Stimulated activated CD8-positive, alpha-beta memory T cell treated with anti-CD3 and anti-CD28 coated beads, Interleukin-4, amount 100 ng/mL, for 4 hours (primary cell): Measurements from ENCODE around the gene HBG2.
"Not testable (repeated sequence)": the region's sequence is repeated elsewhere in the genome, so short reads cannot be mapped to it uniquely, and the experiment has no call there.

Source experiments
- DNase-seq, 2 donors: peaks; one replicate each; pipeline ENCODE4 v3.0.0-alpha.2; 2020; ENCODE audit warnings: low read depth in 2 of 2, low spot score in 1 of 2

Gene HBG2

GRCh38 chr11:5282628-5283027 is 28.0 kb upstream of the HBG2 start:
- DNase-seq: no peak

- no peak for DNase-seq
These were observed 27.0 kb upstream of the HBG2 start for GRCh38 chr11:5281596-5281995.

- no peak for DNase-seq
These were observed 26.1 kb upstream of the HBG2 start for GRCh38 chr11:5280582-5281102.

- no peak for DNase-seq
These were observed 25.0 kb upstream of the HBG2 start for GRCh38 chr11:5279471-5280090.

GRCh38 chr11:5277807-5278382 is 23.3 kb upstream of the HBG2 start:
- no peak for DNase-seq

- DNase-seq: no peak
These were observed 22.1 kb upstream of the HBG2 start for GRCh38 chr11:5276697-5277096.

GRCh38 chr11:5275369-5276110 is 21.0 kb upstream of the HBG2 start:
- no peak for DNase-seq

- no peak for DNase-seq
These were observed 19.8 kb upstream of the HBG2 start for GRCh38 chr11:5274395-5274794.

- no peak for DNase-seq
These were observed 17.9 kb upstream of the HBG2 start for GRCh38 chr11:5272395-5273017.

GRCh38 chr11:5269715-5270147 is 15.2 kb upstream of the HBG2 start, which contains the start of gene HBE1:
Gene HBE1 (minus strand): TSS chr11:5269945. CDS start chr11:5269890, 55 bp downstream.
- DNase-seq: no peak

GRCh38 chr11:5267033-5267563 is 12.5 kb upstream of the HBG2 start:
- no peak for DNase-seq

- no peak for DNase-seq
These were observed 12.0 kb upstream of the HBG2 start for GRCh38 chr11:5266609-5267008.

GRCh38 chr11:5265832-5266231 is 11.3 kb upstream of the HBG2 start:
- DNase-seq: no peak

- no peak for DNase-seq
These were observed 4.1 kb upstream of the HBG2 start for GRCh38 chr11:5258543-5259262.

- DNase-seq: no peak
These were observed 2.7 kb upstream of the HBG2 start for GRCh38 chr11:5257296-5257695.

- not testable (repeated sequence) for DNase-seq
These were observed 558 bp downstream of the HBG2 start for GRCh38 chr11:5254023-5254422.

- not testable (repeated sequence) for DNase-seq
These were observed 1.1 kb downstream of the HBG2 start for GRCh38 chr11:5253440-5253839.

GRCh38 chr11:5252919-5253265 is 1.7 kb downstream of the HBG2 start:
- no peak for DNase-seq

GRCh38 chr11:5252192-5252918 is 2.2 kb downstream of the HBG2 start:
- no peak for DNase-seq

GRCh38 chr11:5251746-5252145 is 2.8 kb downstream of the HBG2 start:
- no peak for DNase-seq
